ENCODE measurements around the gene ADPRHL1.

The ADPRHL1 gene

DNA sequence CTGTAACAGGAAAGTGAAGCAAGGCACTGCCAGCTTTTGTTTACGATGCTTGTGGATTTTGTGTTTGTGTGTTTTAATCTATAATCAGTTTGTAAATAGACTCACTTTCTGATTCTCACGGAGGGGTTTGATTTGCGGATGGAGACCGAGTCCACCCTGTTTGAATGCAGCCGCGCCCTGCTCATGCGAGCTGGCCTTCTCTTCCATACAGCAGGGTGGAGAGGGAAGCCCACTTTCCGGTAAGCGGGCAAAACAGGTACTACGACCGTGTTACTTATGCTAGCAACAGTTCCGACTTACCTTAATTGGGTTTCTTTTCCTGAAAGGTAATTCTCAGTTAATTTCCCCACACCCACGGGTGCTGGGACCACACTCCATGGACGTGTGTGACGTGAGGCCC lies 33.1 kb downstream of the ADPRHL1 start:
- no peak for DNase-seq (ENCODE audit: low read depth, low spot score)
- no peak overlapping the region for H3K27ac ChIP-seq

DNA sequence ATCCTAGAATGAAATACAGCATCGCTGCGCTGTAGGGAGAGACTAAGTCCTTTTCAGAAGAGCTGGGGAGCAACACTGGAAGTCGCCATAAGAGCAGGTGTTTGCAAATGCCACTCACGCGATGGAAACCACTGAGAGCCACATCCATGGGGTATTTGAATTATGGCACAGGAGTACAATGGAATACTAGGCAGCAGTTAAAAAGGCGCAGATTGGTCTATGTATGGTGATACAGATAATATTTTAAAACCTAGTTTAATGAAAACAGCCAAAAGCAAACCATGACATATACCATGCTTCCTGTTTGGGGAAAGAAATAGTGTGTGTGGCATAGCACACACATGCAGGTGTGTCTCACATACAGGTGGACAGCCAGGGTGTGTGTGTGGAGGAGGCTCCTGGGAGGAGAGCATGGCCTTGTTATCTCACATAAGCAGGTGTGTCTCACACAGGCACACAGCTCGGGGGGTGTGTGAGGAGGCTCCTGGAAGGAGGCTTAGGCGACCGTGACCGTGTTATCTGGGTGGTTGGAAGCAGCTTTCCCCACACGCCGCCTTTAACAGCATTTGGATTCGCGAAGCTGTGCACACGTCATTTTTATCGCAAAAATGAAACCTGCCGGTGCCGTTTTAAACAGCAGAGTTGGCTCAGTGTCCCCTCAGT lies 33.6 kb downstream of the ADPRHL1 start:
- no peak for DNase-seq (ENCODE audit: low read depth, low spot score)
- no peak overlapping the region for H3K27ac ChIP-seq

DNA sequence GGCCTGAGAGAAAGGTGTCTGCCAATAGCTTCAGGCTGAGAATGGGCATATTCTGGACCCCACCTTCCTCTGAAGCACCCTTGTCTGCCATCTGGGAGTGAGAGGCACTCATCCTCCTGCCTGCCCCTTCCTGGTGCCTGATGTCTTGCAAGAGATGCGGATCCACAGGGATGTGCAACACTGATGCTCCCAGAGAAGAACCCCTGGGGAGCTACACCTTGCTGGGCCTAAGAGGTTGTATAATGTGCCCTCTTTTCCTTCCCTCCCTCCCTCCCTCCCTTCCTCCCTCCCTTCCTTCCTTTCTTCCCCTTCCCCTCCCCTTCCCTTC lies 34.6 kb downstream of the ADPRHL1 start:
- DNase-seq (ENCODE audit: low read depth, low spot score) = no peak
- no peak overlapping the region for H3K27ac ChIP-seq

DNA sequence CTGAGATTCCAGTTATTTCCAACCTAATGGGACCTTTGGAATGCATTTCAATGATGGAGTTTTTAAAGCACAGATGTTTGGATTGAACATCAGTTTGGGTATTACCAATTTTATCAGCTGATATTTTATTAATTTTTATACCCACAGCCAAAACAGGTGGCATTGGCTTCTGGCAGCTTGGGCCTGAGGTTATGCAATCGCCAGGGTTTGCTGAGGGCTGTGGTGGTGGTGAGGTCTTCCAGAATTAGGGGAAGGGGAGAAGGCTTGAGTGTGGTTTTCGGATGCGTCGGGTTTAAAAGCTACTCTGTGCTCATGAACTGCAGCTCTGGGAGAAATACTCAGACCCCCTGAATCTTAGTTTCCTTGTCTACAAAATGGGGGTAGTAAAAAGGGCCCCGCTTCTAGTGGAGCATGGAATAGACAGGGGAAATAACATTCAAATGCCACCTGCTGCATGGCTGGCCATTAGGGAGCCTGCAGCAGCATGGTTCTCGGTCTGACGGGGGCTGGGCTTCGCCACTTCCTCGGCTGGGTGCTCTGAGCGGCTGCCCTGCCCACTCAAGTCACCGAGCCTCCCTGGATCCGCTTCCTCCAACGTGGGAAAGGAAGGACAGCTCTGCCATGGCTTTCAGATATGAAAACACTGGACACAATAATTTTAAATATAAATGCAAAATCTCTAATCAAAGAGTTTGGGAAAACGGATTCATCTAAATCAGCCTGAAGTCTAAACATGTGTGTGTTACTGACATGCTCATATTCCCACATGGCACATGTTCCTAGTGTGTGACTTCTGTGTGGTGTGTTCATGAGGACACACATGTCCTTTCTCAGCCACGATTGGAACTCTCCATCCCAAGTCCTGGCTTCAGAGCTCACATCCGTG lies 35.2 kb downstream of the ADPRHL1 start:
- DNase-seq (ENCODE audit: low read depth, low spot score) = no peak
- no peak overlapping the region for H3K27ac ChIP-seq

DNA sequence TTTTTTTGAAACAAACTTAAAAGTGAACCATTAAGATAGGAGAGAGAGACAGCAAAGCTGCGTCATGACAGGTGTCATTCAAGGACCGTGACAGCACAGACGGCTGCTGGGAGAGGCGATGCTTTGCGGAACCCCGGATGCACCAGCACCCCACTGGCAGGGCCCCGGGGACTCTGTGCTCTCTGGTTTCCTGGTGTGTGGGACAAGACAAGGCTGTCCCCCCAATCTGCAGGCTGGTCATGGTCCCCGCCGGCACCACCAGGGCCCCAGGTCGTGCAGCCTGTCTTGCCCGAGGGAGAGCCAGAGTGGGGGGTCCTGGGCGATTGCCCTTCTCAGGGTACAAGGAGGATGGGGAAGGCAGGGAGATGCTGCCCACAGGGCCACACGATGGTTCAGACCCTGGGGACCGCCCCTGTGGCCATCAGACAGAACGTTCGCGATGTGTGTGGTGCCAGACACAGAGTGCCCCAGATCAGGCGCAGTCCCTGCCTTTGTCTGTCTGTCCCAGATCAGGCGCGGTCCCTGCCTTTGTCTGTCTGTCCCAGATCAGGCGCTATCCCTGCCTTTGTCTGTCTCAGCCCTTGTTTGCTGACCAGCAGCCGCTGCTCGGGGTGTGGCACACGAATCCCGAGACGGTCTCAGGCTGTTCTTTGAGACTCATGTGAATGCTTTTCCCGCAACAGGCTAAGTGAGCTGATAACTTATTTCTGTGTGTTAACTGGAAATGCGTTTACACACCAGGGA lies 36.1 kb downstream of the ADPRHL1 start:
- DNase-seq (ENCODE audit: low read depth, low spot score) = no peak
- H3K27ac ChIP-seq = no peak overlapping the region

DNA sequence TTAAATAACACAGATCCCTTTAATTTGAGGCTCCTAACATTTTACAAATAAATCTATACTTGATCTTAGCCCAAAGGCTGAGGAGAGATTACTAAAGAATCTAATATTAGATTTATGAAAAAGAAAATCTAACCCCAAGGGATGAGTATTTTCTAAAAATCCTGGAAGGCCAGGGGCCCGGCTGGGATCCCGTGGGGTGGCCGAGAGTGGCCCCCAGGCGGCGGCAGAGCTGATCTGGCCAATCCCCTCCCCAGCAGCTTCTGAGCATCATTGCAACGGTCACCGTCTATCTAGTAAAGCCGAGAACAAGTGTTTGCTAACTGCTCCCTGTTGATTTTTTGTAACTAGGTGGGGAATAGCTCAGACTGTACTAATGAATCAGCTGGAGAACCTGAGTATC lies 37.5 kb downstream of the ADPRHL1 start:
- no peak overlapping the region for H3K27ac ChIP-seq
- no peak for DNase-seq (ENCODE audit: low read depth, low spot score)

DNA sequence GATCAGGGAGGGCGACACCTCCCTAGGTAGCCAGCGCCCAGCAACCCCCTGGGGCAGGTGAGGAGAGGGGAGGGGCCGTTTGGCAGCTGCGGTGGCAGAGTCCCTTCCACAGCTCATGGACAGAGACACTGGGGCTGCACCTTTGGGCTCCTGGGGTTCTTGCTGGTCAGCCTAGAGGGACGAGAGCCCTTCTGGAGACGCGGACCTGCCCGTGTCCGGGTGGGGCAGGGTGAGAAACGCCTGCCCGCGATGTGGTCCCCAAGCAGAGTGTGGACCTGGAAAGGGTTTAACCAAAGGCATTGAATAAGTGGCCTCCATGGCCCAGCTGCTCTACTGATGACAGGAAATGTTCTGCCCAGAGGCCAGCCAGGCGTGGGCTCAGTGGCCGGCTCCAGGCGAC lies 38.3 kb downstream of the ADPRHL1 start:
- DNase-seq (ENCODE audit: low read depth, low spot score) = no peak
- H3K27ac ChIP-seq = no peak overlapping the region

DNA sequence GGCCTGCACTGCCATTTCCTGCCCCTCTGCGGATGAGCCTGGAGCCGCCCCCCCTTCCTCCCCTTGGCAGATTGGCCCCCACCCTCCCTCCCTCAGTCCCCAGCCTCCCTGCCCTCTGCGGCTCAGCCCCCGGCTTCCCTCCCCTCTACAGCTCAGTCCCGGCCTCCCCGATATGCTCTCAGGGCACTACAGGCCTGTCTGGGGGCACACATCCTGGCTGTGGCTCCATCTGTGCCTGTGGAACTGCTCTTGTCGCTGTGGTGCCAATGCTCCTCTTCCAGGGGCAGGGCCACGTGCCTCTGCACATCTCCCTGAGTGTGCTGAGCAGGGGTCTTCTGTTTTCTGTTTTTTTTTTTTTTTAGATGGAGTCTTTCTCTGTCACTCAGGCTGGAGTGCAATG lies 39.0 kb downstream of the ADPRHL1 start:
- H3K27ac ChIP-seq = no peak overlapping the region
- no peak for DNase-seq (ENCODE audit: low read depth, low spot score)

DNA sequence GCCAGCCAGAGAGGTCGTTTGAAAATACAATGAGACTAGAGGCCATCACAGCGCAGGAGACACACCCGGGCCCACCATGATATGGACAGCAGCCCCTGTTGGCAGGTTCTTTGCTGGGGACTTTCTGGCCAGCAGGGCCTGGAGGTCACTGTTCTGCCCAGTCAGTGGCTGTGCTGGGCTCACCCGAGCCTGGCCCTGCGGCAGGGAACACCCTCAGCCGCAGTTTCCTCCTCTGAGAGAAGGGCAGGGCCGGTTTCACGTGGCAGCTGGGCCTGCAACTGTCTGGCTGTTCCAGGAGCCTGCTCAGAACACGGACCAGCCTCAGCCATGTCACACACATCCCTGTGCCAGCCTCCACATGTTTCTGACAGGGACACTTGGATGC lies 39.4 kb downstream of the ADPRHL1 start:
- no peak overlapping the region for H3K27ac ChIP-seq
- DNase-seq (ENCODE audit: low read depth, low spot score) = no peak

DNA sequence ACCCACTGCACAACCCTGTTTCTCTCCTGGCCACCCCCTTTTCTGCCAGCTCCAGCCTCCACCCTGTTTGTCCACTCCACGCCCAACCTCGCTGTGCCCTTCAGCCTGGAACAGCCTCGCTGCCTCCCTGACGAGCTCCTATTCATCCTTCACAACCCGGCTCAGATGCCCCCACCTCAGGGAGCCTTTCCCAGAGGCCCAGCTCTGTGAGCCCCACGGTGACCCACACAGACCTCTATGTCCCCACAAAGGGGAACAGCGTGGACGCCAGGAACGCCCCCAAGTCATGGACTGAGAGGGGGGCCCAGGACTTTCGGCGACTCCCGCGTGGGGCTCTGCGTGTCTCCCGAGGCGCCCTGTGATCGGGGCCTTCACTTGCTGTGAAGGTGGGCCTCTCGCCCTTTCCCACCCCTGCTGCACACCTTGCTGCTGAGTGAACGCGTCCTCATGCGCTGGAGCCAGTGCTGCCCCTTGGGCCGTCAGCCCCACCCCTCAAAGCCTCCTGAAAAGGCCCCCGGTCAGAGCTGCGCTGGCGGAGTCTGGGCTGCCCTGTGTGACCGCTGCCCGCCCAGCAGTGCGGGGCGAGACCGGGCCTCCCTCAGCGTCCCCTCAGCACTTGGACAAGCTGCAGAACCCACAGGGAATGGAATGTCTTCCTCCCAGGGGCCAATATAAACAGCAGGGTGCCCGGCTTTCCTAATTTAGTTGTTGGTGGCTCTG lies 40.0 kb downstream of the ADPRHL1 start:
- H3K27ac ChIP-seq = no peak overlapping the region
- no peak for DNase-seq (ENCODE audit: low read depth, low spot score)

DNA sequence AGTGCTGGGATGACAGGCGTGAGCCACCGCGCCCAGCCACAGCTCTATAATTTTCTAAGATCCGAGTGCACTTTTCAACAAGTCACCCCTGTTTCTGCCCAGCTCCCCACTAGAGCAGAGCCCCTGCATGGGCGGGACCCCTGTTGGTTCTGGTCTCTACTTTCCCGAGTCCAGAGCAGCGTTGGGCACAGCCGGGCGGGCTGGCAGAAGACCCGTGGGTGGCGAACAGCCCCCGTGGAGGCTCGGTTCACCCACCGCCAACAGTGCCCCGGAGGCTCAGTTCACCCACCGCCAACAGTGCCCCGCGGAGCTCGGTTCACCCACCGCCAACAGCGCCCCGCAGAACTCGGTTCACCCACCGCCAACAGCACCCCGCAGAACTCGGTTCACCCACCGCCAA lies 40.8 kb downstream of the ADPRHL1 start:
- no peak for DNase-seq (ENCODE audit: low read depth, low spot score)
- no peak overlapping the region for H3K27ac ChIP-seq

DNA sequence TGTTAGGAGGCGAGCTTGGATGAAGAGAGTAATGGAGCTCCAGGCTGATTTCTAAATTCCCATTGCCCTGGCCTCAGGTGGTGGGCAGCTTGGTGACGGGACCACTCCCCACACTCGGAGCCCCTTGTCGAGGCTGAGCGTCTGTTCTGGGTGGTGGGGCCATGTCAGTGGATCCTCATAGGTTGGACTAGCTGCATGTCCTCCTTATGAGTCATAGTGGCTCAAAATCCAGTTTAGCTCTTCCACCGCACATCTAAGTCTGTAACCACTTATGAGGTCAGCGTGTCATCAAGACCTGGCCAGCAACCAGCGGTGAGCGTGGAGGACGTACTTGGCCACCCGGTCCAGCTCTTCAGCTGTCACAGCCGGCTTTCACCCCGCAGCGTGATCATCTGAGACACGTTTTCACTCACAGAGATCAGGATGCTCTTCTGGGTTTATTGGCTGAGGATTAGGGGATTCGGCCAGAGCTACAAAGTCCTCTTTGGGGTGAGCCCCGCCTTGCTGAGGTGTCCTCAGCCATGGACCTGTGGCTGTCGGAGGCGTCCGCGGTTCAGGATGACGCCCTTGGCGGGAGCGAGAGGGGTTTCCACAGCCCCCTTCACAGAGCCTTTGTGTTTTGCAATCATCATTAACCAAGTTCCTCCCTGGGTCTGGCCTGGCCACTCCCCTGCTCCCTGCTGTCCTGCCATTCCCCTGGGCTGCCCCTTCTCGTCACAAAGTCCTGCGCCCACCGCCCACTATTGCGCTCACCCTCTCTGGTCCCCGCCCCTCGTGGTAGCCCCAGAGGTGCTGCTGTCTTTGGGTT lies 41.9 kb downstream of the ADPRHL1 start:
- peak; percentile 41 for DNase-seq (ENCODE audit: low read depth, low spot score)
- no peak overlapping the region for H3K27ac ChIP-seq

DNA sequence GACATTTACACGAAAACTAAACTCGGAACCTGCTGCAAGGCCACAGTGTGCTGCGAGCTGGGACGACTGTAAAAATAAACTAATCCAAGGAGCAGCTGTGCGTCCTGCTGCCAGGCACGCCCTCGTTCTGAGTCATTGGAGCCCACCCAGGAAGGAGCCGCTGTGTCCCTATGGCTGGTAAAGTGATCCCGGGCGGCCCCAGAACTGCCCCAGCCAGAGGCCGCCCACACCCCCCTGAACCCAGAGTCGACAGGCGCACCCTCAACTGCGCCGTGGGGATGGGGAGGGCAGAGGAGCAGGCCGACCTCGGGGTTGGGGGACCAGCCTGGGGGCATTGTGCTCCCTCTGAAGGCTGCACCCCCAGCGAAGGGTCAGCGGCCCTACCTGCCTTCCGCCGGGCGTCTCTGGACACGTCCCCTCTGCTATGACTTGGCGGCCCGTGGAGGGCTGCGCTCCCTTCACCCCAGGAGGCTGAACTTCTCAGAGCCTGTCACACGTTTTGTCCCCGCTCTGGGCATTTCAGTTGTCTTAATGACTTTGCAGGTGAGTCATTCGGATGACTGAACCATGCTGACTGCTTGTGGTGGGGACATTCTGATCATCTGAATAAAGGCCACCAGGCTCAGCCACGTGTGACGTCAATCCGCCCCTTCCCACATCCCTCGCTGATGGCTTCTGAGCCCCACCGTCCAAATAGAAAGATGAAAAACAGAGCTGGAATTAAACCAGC lies 42.7 kb downstream of the ADPRHL1 start:
- no peak overlapping the region for H3K27ac ChIP-seq
- peak; percentile 18 for DNase-seq (ENCODE audit: low read depth, low spot score)

DNA sequence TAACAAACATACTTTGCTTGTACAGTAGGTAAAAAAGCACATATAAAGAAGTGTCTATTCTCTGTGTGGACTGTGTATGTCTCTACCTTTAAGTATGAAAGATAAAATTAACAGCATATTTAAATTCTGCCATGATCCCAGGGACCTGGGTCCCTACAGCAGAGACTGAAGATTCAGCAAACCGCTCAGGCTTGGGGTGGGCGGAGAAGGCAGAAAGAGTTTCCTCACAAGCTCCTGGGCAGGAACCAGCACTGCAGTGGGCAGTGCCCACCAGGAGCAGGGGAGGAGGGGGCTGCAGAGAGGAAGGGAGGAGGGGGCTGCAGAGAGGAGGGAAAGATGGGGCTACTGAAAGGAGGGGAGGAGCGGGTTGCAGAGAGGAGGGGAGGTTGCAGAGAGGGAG lies 44.7 kb downstream of the ADPRHL1 start:
- no peak overlapping the region for H3K27ac ChIP-seq
- DNase-seq (ENCODE audit: low read depth, low spot score) = no peak

DNA sequence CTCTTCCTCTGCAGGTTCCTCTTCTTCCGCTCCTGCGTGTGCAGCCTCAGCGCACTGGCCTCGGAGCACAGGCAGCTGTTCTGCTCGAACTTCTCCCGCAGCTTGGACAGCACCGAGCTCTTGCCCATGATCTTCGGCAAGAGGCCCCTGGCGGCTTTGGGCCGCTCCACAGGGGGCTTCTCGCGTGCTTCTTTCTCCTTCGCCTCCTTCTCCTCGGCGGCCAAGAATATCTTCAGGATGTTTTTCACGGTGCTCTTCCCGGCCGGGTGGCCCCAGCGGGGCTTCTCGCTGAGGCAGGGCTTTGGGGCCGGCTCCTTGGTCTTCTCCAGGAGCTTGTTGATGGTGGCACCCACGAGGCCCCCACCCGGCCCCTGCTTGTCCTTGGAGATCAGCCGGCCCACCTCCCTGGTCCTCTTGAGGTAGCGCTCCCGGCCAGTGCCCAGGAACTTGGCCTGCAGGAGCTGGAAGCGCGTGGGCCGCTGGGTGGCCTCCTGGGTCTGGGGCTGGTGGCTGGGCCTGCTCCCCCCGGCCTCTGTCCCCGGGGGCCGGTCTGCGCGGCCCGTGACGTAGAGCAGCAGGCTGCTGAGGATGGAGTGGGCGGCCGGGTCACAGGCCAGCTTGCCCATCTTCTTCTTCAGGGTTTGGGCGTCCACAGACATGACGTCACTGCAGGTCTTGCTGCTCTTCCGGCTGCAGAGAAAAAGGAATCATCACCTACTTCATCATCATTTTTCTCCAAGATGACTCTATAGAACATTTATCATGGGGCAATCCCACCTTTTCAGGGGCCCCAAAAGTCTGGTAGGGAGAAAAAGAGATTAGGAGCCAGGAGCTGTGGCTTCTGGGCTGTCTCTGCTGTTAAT lies 45.5 kb downstream of the ADPRHL1 start:
- DNase-seq (ENCODE audit: low read depth, low spot score) = no peak

DNA sequence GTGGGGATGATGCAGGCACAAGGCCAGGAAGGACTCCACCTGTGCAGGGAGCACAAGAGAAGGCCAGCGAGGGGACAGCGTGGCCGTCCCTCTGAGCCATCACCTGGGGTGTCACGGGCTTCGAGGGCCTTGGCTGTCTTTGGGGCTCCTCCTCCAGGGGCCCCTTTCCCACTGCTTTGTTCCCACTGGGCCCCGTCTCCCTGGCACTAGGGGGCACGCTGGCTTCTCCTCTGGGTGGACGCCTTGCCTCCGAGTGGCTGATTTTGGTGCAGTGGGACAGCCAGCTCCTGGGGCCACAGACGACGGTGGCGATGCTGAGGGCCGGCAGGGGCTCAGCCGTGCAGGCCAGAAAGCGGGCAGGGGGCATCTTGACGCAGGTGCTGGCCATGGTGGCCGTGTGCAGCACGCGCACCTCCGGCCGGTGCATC lies 46.2 kb downstream of the ADPRHL1 start:
- no peak for DNase-seq (ENCODE audit: low read depth, low spot score)
- no peak overlapping the region for H3K27ac ChIP-seq

More for the DNA sequence above, 45.5 kb downstream of the ADPRHL1 start:
- no peak overlapping the region for H3K27ac ChIP-seq

DNA sequence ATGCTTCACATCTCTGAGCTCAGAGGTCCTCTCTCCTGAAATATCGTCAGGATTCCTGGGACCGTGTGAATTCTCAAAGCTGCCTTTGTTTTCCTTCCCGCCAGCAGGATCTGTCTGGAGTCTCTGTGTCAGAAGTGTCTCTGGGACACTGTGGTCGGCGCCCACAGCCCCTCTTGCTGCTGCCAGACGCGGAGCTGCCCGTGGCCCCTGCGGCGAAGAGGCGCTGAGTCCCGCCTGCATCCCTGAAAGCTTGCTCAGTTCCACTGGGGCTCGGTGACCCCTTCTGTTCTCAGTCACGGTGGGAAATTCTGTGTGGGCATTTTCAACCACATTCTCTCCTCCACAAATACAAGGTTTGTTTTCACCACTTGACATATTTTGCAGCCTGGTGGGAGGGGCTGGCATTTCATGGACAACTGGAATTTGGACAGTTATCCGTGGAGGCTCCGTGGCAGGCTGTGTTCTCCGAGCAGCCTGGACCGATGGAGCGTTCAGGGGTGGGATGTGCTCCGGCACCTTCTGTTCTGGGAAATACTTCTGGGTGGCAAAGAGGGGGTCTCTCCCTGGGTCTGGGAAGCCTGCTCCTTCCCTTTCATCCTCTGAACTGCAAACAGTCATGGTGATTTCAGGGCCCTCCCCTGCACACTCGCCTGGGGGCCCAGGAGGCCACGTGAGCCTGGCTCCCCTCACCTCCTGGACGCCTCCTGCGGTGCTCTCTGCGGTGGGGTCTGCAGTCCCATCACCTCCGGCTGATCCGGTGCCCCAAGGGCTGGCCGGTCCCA lies 46.8 kb downstream of the ADPRHL1 start:
- H3K27ac ChIP-seq = no peak overlapping the region
- DNase-seq (ENCODE audit: low read depth, low spot score) = no peak
